ENCODE data around the gene COL5A3.

Gene COL5A3

GRCh38 chr19:10010939-10011338 is 635 bp upstream of the COL5A3 start:
- no peak for DNase-seq

DNA sequence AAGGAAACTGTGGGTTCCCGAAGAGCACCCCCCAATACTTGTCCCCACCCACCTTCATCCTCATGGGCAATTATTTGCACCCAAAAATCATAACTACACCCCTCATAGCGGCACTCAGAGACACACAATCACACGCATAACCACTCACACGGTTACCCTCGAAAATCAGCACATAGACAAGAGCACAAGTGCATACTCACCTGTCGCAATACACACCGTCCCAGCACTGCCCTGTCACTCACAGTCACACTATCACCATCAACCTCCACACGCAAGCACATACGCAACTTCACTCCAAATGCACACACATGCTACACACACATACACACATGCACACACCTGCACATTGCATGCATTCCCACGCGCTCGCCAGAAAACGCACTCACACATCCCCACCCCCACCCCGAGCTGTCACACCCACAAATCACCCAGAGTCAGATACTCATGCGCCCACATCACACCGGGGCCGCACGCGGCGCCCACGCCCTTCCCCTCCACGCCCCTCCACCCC is 535 bp downstream of the COL5A3 start:
- DNase-seq = no peak

DNA sequence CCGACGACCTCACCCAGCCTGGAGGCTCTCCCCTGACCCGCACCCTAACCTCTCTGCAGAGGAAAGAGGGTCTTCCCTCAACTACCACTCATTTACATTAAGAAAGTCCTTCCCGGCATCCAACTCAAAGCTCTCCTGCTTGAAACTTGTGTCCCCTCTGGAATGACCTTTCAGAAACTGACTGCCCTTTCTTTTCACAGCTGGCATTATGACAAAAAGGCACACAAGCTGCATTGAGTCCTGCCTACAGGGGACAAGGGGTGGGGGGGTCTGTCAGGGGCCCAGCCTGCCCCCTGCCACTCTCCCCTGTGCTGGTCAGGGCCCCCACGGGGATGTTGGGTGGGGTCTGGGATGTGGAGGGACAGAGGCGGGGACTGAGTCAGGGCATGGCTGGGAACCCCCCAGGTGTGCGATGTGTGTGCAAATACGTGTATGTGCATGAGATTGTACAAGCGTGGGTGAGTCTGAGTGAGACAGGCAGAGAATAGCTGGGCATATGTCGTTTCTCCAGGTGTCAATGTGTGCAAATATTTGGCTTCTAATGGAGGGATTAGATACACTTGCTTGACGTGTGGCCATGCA is 2.0 kb downstream of the COL5A3 start:
- no peak for DNase-seq

GRCh38 chr19:10007371-10008183 is 2.7 kb downstream of the COL5A3 start:
- DNase-seq = peak; percentile 62

GRCh38 chr19:10006752-10007323 is 3.5 kb downstream of the COL5A3 start:
- no peak for DNase-seq

DNA sequence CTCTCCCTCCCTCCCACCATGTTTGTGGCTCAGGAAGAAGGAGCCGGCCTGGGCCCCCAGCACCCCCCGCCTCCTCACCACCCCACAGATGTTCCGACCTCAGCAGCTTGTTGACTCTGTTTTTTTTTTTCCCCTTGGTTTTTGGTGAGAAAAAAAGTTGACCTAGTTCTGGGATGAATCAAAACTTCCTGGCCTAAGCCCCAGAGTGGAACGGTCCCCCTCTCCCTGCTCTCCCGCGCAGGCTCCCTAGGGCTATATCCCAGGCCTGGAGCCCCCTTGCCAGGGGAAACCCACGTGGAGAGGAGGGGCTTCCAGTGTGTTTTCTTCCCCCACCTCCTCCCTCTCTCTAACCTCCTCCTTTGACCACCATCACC is 4.0 kb downstream of the COL5A3 start:
- DNase-seq = peak; percentile 63

GRCh38 chr19:10005632-10006334 is 4.5 kb downstream of the COL5A3 start:
- no peak for DNase-seq

DNA sequence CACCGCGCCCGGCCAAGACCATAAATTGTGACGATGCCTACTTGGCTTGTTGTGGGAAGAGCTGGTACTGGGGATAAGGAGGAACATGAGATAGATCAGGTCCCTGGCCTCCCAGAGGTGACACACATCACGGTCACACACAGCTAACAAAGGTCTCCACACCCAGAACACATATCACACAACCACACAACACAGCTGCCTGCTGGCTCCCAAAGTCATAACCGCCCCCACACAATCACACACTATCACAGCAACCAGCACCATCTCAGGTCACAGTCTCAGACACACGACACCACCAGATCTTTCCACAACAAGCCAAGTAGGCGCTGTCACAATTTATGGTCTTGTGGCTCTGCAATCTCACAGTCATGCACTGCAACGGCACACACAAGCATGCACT is 5.7 kb downstream of the COL5A3 start:
- no peak for DNase-seq

DNA sequence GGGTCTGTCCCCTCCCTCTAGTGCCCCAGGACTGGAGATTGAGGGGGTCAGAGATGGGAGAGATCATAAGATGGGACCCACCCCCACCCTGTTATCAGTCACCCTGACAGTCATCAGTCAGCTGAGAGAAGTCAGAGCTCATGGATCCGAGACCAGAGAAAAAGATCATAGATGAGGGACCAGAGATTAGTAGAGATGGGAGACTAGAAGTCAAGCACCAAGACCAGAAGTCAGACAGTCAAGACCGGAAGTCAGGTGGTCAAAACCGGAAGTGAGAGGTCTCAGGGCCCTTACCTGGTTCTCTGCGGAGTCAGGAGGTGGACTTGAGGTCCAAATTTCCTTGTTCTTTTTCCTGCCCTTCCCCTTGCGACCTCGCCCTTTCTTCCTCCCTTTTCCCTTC is 7.0 kb downstream of the COL5A3 start:
- DNase-seq = no peak

DNA sequence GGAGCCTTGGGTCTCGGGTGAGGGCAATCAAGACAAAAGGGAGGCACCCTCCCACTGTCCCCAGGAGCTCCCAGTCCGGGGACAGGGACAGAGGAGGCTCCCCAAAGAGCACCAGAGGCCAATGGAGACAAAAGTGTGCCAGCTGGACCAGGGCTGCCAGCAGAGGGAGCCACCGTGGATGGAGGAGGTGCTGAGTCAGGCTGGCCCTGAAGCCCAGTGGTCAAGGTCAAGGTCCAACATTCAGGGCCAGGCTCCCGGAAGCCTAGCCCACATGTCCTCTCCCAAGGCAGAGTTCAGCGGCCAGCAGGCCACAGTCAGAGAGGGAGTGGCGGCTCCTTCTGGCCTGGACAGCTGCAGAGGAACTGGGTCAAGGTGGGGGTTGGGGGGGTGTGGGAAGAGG is 8.4 kb downstream of the COL5A3 start:
- no peak for DNase-seq

- DNase-seq = peak; percentile 71
These were observed 10.0 kb downstream of the COL5A3 start for GRCh38 chr19:10000171-10000826.

- DNase-seq = peak; percentile 46
These were observed 13.8 kb downstream of the COL5A3 start for GRCh38 chr19:9996541-9996940.

DNA sequence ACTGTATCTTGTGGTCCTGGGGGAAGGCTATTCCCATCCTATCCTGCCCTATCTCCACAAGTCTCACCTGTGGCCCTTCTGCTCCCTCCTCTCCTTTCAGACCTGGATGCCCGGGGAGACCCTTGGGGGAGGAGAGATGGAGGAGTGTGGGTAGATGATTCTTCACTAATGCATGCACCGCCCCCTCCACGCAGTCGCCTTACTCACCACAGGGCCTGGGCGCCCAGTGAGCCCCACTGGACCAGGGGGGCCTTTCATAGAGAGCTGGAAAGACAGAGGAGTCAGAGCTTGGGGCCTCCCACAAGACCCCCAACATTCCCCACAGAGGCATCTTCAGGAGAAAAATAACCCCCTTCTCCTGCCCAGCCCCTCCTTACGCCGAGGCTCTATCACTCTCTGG is 14.3 kb downstream of the COL5A3 start:
- no peak for DNase-seq

DNA sequence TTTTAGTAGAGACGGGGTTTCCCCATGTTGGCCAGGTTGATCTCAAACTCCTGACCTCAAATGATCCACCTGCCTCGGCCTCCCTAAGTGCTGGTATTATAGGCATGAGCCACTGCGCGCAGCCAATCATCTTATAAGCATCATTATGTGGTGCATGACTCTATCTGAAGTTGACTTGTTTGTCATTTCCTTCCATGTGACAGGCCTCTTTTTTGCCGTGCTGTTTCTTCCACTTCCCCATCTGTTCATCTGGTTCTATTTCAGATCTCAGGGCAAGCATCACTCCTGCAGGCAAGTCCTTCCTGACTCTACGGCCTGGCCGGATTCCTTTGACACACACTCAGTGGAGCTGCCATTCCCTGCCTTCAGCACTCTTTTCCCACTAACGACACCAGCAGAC is 15.2 kb downstream of the COL5A3 start:
- DNase-seq = no peak

GRCh38 chr19:9991425-9992191 is 18.7 kb downstream of the COL5A3 start:
- no peak for DNase-seq

DNA sequence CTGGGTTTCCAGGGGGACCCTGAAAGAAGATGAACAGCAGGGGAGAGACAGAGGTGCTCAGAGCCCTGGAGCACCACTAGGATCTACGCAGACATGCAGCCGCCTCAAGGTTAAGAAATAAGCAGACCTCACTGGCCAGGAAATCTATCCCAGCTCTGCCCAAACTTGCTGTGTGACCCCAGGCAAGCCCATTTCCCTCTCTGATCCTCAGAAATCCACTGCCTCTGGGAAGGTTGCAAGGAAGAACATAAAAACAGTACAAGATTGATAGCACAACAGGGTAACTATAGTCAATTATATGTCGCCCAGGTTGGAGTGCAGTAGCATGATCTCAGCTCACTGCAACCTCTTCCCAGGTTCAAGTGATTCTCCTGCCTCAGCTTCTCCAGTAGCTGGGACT is 20.8 kb downstream of the COL5A3 start:
- no peak for DNase-seq

DNA sequence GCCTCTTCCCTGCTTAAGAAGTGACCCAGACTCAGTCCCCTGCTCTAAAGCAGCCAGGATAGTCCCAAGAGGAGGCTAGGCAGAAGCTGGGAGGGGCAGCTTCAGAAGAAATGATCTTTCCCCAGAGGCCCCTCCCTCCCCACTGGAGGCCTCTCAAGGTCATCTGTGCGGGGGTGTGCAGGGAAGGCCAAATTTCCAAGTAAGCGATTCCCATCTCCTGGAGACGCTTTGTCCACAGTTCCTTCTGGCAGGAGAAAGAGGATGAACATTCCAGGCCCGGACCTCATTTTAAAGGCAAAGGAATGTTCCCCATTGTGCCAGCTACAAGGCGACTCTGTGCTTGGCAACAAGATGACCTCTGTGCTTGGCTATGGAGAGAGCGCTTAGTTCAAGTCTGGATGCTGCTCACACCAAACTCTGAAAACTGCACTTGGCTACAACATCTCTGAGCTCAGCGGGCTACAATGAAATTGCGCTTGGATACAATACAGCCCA is 23.5 kb downstream of the COL5A3 start:
- no peak for DNase-seq

- DNase-seq = peak; percentile 62
These were observed 28.7 kb downstream of the COL5A3 start for GRCh38 chr19:9981406-9982260.

DNA sequence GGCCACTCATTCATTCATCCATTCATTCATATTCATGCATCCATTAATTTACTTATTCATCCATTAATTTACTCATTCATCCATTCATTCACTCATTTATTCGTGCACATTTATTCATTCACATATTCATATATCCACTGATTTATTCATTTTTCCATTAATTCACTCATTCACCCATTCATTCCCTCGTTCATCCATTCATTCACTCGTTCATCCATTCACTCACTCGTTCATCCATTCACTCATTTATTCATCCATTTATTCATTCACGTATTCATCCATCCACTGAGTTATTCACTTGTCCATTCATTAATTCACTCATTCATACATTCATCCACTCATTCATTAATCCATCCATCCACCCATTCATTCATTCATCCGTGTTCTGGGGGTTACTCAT is 38.2 kb downstream of the COL5A3 start:
- DNase-seq = no peak

DNA sequence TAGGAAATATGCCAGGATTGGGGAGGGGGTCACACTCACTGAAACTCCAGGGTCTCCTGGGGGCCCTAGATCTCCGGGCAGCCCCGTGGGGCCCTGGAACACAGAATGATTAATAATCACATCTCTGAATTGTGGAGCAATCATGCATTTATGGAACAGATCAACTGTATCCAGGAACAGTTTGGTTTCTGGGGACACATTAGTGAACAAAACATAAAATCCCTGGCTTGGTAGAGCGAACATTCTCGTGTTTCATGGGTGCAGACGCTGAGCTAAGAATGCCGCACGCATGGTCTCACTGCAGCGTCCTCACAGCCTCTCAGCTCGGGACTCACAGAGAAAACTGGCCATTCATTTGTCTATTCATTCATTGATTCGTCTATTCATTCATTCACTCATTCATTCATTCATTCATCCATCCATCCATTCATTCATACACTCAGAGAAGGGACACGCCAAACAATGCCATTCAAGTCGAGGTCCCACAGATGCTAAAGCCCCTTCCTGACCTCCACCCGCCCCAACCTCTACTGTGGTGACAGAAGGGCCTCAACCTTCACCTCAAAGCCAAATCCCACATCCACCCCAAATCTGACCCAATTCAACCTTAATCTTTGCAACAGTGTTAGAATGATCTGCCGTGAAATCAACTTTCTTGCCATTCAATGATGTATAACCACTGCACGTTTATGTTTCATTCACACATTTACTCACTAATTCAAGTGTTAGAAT is 39.0 kb downstream of the COL5A3 start:
- DNase-seq = no peak
